K562 (cell line): ENCODE data around the gene SLC26A1. TPM values are rescaled to one million over a fixed set of nuclear protein-coding genes. Genes with fewer than 3 reads are reported as not detected.

Source experiments
- AFF4 ChIP-seq: sonication (generic); formaldehyde crosslinking; IDR thresholded peaks from 2 replicates; pipeline ENCODE4 v1.8.0; 2023; ENCODE audit warnings: mild to moderate bottlenecking, missing genetic modification reagents
- CREB1 ChIP-seq, 2 experiments: sonication (generic) in 1 of 2; formaldehyde crosslinking in 1 of 2; IDR thresholded peaks; 2 replicates each; pipeline versions ENCODE4 v1.6.1 to v1.8.0; 2012 to 2022; ENCODE audit warnings: inconsistent platforms in 1 of 2, mild to moderate bottlenecking in 1 of 2, missing genetic modification reagents in 1 of 2, moderate library complexity in 1 of 2
- L3MBTL2 ChIP-seq: fragments of 450-650 bp; IDR thresholded peaks from 2 replicates; pipeline ENCODE4 v1.6.1; 2016; ENCODE audit warnings: mild to moderate bottlenecking, moderate library complexity
- MAFF ChIP-seq: IDR thresholded peaks from 2 replicates; pipeline ENCODE4 v1.6.1; 2012; ENCODE audit warnings: low read length, improper control_type of control experiment
- MED1 ChIP-seq: sonication (generic); formaldehyde crosslinking; IDR thresholded peaks from 2 replicates; pipeline ENCODE4 v1.8.1; 2023; ENCODE audit warnings: missing genetic modification reagents, borderline replicate concordance
- MTA1 ChIP-seq: fragments of 450-650 bp; IDR thresholded peaks from 2 replicates; pipeline ENCODE4 v1.6.1; 2017; ENCODE audit warnings: borderline replicate concordance
- RNF219 ChIP-seq: fragments of 250-450 bp; sonication (Bioruptor Pico); IDR thresholded peaks from 2 replicates; pipeline ENCODE4 v1.5.0; 2022; ENCODE audit warnings: mild to moderate bottlenecking
- TGIF2 ChIP-seq: sonication (generic); formaldehyde crosslinking; IDR thresholded peaks from 2 replicates; pipeline ENCODE4 v1.8.1; 2022; ENCODE audit warnings: mild to moderate bottlenecking, missing genetic modification reagents, moderate library complexity
- THAP7 ChIP-seq: fragments of 250-450 bp; sonication (Bioruptor Pico); IDR thresholded peaks from 2 replicates; pipeline ENCODE4 v1.5.0; 2021
- ZNF77 ChIP-seq: fragments of 250-450 bp; sonication (Bioruptor Pico); IDR thresholded peaks from 2 replicates; pipeline ENCODE4 v1.5.0; 2020
- polyA plus RNA-seq, 8 experiments: library from polyadenylated mRNA; depleted of rRNA in 4 of 8; stranded (reverse) in 5 of 8; unstranded in 3 of 8; fragments of >200 nt; fragmentation: Nextera tagmentation in 2 of 8; fragmentation: Illumina TruSeq in 1 of 8; extraction: Ambion mirVana in 2 of 8; extraction: Trizol in 1 of 8; gene quantifications; 2 replicates each; pipeline versions ENCODE4 v1.2.1 to v1.2.3, GENCODE V29; 2011 to 2014; ENCODE audit warnings: inconsistent platforms in 1 of 8, missing spikeins in 1 of 8
- total RNA-seq, 7 experiments: library from RNA; depleted of rRNA in 6 of 7; stranded (reverse); fragments of >200 nt in 6 of 7; fragmentation: Illumina TruSeq in 2 of 7; extraction: Trizol in 2 of 7; gene quantifications; 2 replicates each; pipeline versions ENCODE4 v1.2.1 to v1.2.3, GENCODE V29; 2011 to 2021; ENCODE audit warnings: low replicate concordance in 1 of 7
- TF ChIP-seq, protein P1 (sequence below): fragments of 450-650 bp; IDR thresholded peaks from 2 replicates; pipeline ENCODE4 v1.6.1; 2017; ENCODE audit warnings: antibody characterized with exemption, mild to moderate bottlenecking
- TF ChIP-seq, protein P2 (sequence below): IDR thresholded peaks from 2 replicates; pipeline ENCODE4 v1.6.1; 2016; ENCODE audit warnings: missing genetic modification characterization, missing compliant biosample characterization

The SLC26A1 gene
- total and polyA plus RNA-seq, 9 of the 15 experiments (the other 6 are each of a cell fraction or from before 2014, with no cell fraction given): 0.11 to 4.2 (median 0.95) TPM

DNA sequence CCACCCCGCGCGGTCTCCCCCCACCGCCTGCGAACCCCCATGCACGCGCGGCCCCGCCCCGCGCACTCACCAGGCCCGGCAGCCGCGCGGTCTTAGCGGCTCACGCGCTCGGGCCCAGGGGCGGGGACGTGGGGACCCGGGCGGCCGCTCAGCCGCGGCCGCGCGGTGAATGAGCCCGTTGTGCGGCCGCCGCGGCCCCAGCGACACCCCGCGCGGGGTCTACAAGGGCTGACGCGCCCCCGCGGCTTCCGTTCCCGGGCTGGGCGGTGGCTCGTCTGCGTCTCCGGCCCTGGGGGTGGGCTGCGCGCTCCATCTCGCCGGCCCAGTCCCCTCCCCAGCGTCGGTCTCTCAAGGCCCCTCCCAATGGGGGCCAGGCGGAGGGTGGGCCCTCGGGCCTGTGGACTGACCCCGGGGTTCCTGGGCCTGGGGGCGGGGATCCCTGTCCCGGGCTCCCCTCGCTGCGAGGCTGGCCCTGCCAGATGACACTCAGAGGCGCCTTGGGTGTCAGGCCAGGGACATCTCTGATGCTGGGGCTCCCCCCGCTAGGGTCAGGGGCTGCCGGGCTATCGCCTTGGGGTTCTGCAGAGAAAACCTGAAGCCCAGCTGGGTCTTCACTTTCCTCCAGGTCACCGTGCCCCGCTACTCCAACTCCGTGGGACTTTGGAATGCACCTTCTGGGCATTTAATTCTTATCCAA is 4.3 kb upstream of the SLC26A1 start (continued):
- TF ChIP-seq, protein P1, sequence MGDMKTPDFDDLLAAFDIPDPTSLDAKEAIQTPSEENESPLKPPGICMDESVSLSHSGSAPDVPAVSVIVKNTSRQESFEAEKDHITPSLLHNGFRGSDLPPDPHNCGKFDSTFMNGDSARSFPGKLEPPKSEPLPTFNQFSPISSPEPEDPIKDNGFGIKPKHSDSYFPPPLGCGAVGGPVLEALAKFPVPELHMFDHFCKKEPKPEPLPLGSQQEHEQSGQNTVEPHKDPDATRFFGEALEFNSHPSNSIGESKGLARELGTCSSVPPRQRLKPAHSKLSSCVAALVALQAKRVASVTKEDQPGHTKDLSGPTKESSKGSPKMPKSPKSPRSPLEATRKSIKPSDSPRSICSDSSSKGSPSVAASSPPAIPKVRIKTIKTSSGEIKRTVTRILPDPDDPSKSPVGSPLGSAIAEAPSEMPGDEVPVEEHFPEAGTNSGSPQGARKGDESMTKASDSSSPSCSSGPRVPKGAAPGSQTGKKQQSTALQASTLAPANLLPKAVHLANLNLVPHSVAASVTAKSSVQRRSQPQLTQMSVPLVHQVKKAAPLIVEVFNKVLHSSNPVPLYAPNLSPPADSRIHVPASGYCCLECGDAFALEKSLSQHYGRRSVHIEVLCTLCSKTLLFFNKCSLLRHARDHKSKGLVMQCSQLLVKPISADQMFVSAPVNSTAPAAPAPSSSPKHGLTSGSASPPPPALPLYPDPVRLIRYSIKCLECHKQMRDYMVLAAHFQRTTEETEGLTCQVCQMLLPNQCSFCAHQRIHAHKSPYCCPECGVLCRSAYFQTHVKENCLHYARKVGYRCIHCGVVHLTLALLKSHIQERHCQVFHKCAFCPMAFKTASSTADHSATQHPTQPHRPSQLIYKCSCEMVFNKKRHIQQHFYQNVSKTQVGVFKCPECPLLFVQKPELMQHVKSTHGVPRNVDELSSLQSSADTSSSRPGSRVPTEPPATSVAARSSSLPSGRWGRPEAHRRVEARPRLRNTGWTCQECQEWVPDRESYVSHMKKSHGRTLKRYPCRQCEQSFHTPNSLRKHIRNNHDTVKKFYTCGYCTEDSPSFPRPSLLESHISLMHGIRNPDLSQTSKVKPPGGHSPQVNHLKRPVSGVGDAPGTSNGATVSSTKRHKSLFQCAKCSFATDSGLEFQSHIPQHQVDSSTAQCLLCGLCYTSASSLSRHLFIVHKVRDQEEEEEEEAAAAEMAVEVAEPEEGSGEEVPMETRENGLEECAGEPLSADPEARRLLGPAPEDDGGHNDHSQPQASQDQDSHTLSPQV: peak; percentile 59; the same call in 1 of the 2 replicates
- TF ChIP-seq, protein P2, sequence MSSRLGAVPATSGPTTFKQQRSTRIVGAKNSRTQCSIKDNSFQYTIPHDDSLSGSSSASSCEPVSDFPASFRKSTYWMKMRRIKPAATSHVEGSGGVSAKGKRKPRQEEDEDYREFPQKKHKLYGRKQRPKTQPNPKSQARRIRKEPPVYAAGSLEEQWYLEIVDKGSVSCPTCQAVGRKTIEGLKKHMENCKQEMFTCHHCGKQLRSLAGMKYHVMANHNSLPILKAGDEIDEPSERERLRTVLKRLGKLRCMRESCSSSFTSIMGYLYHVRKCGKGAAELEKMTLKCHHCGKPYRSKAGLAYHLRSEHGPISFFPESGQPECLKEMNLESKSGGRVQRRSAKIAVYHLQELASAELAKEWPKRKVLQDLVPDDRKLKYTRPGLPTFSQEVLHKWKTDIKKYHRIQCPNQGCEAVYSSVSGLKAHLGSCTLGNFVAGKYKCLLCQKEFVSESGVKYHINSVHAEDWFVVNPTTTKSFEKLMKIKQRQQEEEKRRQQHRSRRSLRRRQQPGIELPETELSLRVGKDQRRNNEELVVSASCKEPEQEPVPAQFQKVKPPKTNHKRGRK (tag): no peak
- TF ChIP-seq RNF219 (CRISPR knock-in tag) (no peak), THAP7 (CRISPR knock-in tag) (0 out of 2 replicates have a peak, but pooled peaks have one; percentile 25), MAFF (no peak), L3MBTL2 (peak; percentile 60; the same call in 1 of the 2 replicates), MTA1 (no peak), MED1 (CRISPR knock-in tag) (no peak), CREB1 (IDR thresholded peaks at IDR 0.05) (no peak), CREB1 (CRISPR knock-in tag; IDR thresholded peaks at IDR 0.05) (0 out of 2 replicates have a peak, but pooled peaks have one; percentile 12), TGIF2 (no peak), ZNF77 (CRISPR knock-in tag) (no peak), AFF4 (peak; percentile 57; the same call in 1 of the 2 replicates)
